PC-9 (cell line): ENCODE results near the gene LONP2. TPM values are rescaled to one million over a fixed set of nuclear protein-coding genes. Genes with fewer than 3 reads are reported as not detected.

Source experiments
- BruUV-seq: library from RNA; stranded (reverse); fragments of 400-500 nt; replicated peaks from 2 replicates; lab custom pipeline; 2021; lab: Mats Ljungman, UMichigan
- CTCF ChIA-PET: fragments of 300-600 bp; sonication (Branson Sonifier 250); formaldehyde crosslinking; loops from one replicate; lab custom pipeline; 2022; ENCODE audit warnings: antibody characterized with exemption; lab: Charles Lee
- POLR2A ChIA-PET: fragments of 300-600 bp; sonication (Branson Sonifier 250); formaldehyde crosslinking; loops from one replicate; lab custom pipeline; 2022; ENCODE audit warnings: antibody characterized with exemption; ENCODE audit not compliant: unreplicated experiment; lab: Charles Lee
- DNase-seq, 2 experiments: peaks; one replicate each; pipeline versions ENCODE4 v3.0.0 to v3.0.0-alpha.2; 2015 to 2022; ENCODE audit warnings: mixed read lengths in 1 of 2
- H2AFZ ChIP-seq: fragments of 200-600 bp; sonication (generic); 2 replicates; pipeline ENCODE4 v1.8.1; 2017; ENCODE audit warnings: antibody characterized with exemption
- H3F3A ChIP-seq: fragments of 200-600 bp; sonication (generic); 2 replicates; pipeline ENCODE4 v1.8.1; 2017; ENCODE audit warnings: antibody characterized with exemption, mild to moderate bottlenecking, low read depth; ENCODE audit not compliant: insufficient read depth
- H3K27ac ChIP-seq: fragments of 200-600 bp; sonication (generic); 2 replicates; pipeline ENCODE4 v1.6.1; 2016; ENCODE audit warnings: mixed run types
- H3K27me3 ChIP-seq: fragments of 200-600 bp; sonication (generic); 2 replicates; pipeline ENCODE4 v1.6.1; 2016; ENCODE audit warnings: low read depth, mixed run types; ENCODE audit not compliant: insufficient read depth
- H3K36me3 ChIP-seq: fragments of 200-600 bp; sonication (generic); 2 replicates; pipeline ENCODE4 v1.6.1; 2016; ENCODE audit warnings: low read depth, mixed run types
- H3K4me1 ChIP-seq: fragments of 200-600 bp; sonication (generic); replicated peaks from 2 replicates; pipeline ENCODE4 v1.6.1; 2016; ENCODE audit warnings: mixed run types; ENCODE audit not compliant: insufficient read depth
- H3K4me2 ChIP-seq: fragments of 200-600 bp; sonication (generic); 2 replicates; pipeline ENCODE4 v1.6.1; 2017; ENCODE audit warnings: mixed run types
- H3K4me3 ChIP-seq: fragments of 200-600 bp; sonication (generic); 2 replicates; pipeline ENCODE4 v1.6.1; 2016; ENCODE audit warnings: mixed run types
- H3K79me2 ChIP-seq: fragments of 200-600 bp; sonication (generic); 2 replicates; pipeline ENCODE4 v1.6.1; 2017; ENCODE audit warnings: low read depth, mixed run types
- H3K9me2 ChIP-seq: fragments of 200-600 bp; sonication (generic); 2 replicates; pipeline ENCODE4 v1.8.1; 2017; ENCODE audit warnings: mild to moderate bottlenecking; ENCODE audit not compliant: insufficient read depth
- H3K9me3 ChIP-seq: fragments of 200-600 bp; sonication (generic); 2 replicates; pipeline ENCODE4 v1.8.1; 2016; ENCODE audit warnings: low read depth; ENCODE audit not compliant: insufficient read depth
- H4K20me1 ChIP-seq: fragments of 200-600 bp; sonication (generic); 2 replicates; pipeline ENCODE4 v1.8.1; 2017; ENCODE audit not compliant: insufficient read depth
- EZH2 ChIP-seq: fragments of 200-600 bp; sonication (generic); IDR thresholded peaks from 2 replicates; pipeline ENCODE4 v1.8.0; 2017; ENCODE audit warnings: antibody characterized with exemption, low read depth
- intact Hi-C: fragments of 100-400 bp; cut with micrococcal nuclease; formaldehyde crosslinking; loops from one replicate; pipeline ENCODE4 v1.10.0; 2022; ENCODE audit not compliant: unreplicated experiment
- total RNA-seq: library from RNA; stranded (reverse); gene quantifications from 2 replicates; pipeline ENCODE4 v1.2.3, GENCODE V29; 2021
- TF ChIP-seq, protein P1 (sequence below): fragments of 200-600 bp; sonication (generic); conservative IDR thresholded peaks from 2 replicates; pipeline ENCODE4 v1.6.1; 2017; ENCODE audit warnings: mixed run types, antibody characterized with exemption, mild to moderate bottlenecking, moderate library complexity

LONP2 gene
- total RNA-seq, 1 experiment from 2014 or later: 47.0 TPM

DNA sequence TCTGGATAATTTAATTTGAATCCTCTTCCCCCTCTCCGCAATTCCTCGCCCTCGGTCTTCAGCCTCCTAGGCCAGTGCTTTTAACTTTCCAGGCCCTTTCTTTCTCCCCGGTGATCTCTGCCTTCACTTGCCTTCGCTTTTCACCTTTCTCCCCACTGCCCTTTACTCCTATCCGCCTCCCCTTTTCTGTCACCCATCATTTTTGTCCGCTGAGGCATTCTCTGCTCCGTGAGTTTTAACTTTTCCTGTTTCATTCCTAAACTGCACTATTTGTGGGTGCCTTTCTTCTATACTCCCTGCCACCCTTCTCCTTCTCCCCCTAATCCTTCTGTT lies 729 bp downstream of the LONP2 start:
- Histone ChIP-seq H3K4me3 (peak overlapping the region; percentile 74), H3K79me2 (peaks cover 57% of the 10 kb centered on the region), H3K9me2 (no peaks in the 10 kb centered on the region), H3K36me3 (no peaks in the 10 kb centered on the region), H3K27ac (peak overlapping the region; percentile 74), H3K4me1 (peaks cover 23% of the 10 kb centered on the region), H3K9me3 (no peaks in the 10 kb centered on the region), H4K20me1 (peaks cover 11% of the 10 kb centered on the region; the same call in 1 of the 2 replicates), H3K27me3 (no peaks in the 10 kb centered on the region), H3F3A (peaks cover 6% of the 10 kb centered on the region), H3K4me2 (peak overlapping the region; percentile 100), H2AFZ (peak overlapping the region; percentile 86)
- DNase-seq: no peak
- TF ChIP-seq, protein P1, sequence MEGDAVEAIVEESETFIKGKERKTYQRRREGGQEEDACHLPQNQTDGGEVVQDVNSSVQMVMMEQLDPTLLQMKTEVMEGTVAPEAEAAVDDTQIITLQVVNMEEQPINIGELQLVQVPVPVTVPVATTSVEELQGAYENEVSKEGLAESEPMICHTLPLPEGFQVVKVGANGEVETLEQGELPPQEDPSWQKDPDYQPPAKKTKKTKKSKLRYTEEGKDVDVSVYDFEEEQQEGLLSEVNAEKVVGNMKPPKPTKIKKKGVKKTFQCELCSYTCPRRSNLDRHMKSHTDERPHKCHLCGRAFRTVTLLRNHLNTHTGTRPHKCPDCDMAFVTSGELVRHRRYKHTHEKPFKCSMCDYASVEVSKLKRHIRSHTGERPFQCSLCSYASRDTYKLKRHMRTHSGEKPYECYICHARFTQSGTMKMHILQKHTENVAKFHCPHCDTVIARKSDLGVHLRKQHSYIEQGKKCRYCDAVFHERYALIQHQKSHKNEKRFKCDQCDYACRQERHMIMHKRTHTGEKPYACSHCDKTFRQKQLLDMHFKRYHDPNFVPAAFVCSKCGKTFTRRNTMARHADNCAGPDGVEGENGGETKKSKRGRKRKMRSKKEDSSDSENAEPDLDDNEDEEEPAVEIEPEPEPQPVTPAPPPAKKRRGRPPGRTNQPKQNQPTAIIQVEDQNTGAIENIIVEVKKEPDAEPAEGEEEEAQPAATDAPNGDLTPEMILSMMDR: no peak
- no peak for TF ChIP-seq EZH2
- intact Hi-C loops: loop anchor here (10.0 kb wide), 2 partner anchors 380 to 1270 kb away; partner anchors contain the start of gene DNAJA2
- ChIA-PET POLR2A (no interaction called here), CTCF (no interaction called here)
- BruUV-seq: no TSS peak

DNA sequence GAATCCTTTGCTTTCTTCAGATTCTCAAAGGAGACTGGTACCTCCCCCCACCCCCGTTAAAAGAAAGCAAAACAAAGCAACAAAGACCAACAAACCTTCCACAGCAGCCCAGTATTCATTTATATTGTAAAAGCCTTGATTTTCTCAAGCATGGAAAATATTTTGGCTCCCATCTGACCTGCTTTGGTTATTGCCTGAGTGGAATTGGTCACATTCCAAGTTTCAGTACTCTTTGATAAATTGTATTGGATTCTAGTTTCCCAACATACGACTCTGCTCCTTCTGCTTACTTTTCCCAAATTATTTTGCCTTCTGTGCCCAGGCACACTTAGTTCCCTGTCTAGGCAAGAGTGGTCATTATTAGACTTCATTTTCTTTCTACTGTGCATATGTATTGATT lies 2.0 kb downstream of the LONP2 start:
- H4K20me1 ChIP-seq: peaks cover 11% of the 10 kb centered on the region; the same call in 1 of the 2 replicates
- no peak overlapping the region for H2AFZ ChIP-seq
- H3K27me3 ChIP-seq: no peaks in the 10 kb centered on the region
- no peaks in the 10 kb centered on the region for H3K36me3 ChIP-seq
- peak overlapping the region; percentile 100 for H3K4me2 ChIP-seq
- no peaks in the 10 kb centered on the region for H3K9me2 ChIP-seq
- H3K4me1 ChIP-seq: peaks cover 27% of the 10 kb centered on the region
- ChIA-PET CTCF (no interaction called here), POLR2A (no interaction called here)
- no peak overlapping the region for H3K27ac ChIP-seq
- no TSS peak for BruUV-seq
- no peak for TF ChIP-seq EZH2
- TF ChIP-seq, protein P1: no peak
- H3K9me3 ChIP-seq: no peaks in the 10 kb centered on the region
- H3F3A ChIP-seq: peaks cover 6% of the 10 kb centered on the region
- H3K4me3 ChIP-seq: peak overlapping the region; percentile 74; the same call in 1 of the 2 replicates
- DNase-seq: no peak
- H3K79me2 ChIP-seq: peaks cover 69% of the 10 kb centered on the region
- intact Hi-C loops: loop anchor here (10.0 kb wide), 2 partner anchors 379 to 1271 kb away; partner anchors contain the start of gene DNAJA2

DNA sequence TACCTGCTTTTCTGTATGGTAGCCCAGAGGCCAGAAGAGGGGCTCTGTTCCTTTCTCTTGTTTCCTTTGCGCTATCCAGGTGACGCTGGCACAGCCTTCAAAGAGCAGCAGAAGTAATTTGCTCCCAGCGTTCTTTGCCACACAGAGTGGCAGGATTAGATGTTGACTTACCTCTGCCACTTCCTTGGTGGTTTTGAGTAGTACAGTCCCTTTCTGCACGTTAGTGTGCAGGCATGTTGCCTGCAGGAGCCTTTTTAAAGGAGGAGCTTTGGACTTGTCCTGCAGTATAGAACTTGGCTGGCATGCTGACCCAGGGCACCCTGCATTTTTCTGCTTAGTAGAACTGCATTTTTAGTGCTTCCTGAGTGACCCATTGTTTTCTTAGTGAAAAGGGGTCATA lies 3.2 kb downstream of the LONP2 start, which contains the start of gene ABCC11:
Gene ABCC11, minus strand, starts transcription at position 229 of the 400 bp plus-strand sequence. CDS start 15,618 bp downstream, outside the sequence.
- H3K27ac ChIP-seq: no peak within 1 kb of the TSS

More for the DNA sequence above, 3.2 kb downstream of the LONP2 start, which contains the start of gene ABCC11:
- intact Hi-C loops: loop anchor here (10.0 kb wide), 2 partner anchors 377 to 1273 kb away; partner anchors contain the start of gene DNAJA2
- no peak for DNase-seq
- ChIA-PET POLR2A (no interaction called here), CTCF (no interaction called here)
- Histone ChIP-seq H3K4me2 (peak within 1 kb of the TSS; percentile 100), H3K9me2 (no peaks in the 10 kb centered on the region), H3K79me2 (peaks cover 79% of the 10 kb centered on the region), H3K27me3 (no peaks in the 10 kb centered on the region), H3K4me3 (peak within 1 kb of the TSS; percentile 74; the same call in 1 of the 2 replicates), H3K4me1 (peaks cover 27% of the 10 kb centered on the region), H2AFZ (no peak within 1 kb of the TSS), H3K36me3 (peaks cover 6% of the 10 kb centered on the region; the same call in 1 of the 2 replicates), H3F3A (peaks cover 6% of the 10 kb centered on the region), H3K9me3 (no peaks in the 10 kb centered on the region), H4K20me1 (peaks cover 11% of the 10 kb centered on the region)
- no peak for TF ChIP-seq EZH2
- TF ChIP-seq, protein P1: no peak
- BruUV-seq: no TSS peak
